SW 1271 (cell line): Measurements from ENCODE around the gene PTGS2.
"Not testable (repeated sequence)": the region's sequence is repeated elsewhere in the genome, so short reads cannot be mapped to it uniquely, and the experiment has no call there.

Source experiments
- DNase-seq, 2 experiments: peaks; one replicate each; lab custom pipeline; 2025; lab: John Stamatoyannopoulos, UW

PTGS2 gene

DNA sequence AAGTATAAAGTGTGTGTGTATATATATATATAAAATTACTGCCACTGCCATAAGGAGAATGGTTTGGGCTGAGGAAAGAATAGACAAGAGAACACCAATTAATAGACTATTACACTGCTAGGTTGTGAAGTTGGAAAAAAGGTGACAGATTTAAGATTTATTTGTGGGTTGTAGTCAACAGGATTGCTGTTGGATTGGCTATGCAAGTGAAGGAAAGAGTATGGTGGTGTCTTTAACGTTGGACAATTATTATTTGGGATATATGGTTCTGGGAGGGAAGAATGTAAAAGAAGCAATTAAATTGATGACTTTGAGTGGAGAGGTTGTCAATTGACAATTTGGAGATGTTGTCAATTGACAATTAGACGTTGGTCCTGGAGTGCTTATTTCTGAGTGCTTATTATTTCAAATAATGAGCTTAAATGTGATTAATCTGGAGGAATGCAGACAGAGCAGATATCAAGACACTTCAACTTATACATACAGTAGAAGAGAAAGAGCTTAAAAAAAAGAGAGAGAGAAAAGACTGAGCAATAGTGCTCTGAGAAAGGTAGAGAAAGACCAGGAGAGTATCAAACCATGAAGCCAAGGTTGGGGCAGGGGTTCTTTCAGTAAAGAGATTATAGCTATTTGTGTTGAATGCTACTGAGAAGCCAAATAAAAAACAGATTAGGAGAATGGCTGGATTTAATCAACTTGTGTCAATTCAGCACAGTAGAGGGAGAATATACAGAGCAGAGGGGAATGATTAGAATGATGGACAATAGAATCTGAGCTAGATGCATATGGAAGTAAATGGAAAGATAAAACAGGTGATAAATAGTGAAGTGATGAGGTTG lies 9.7 kb downstream of the PTGS2 start:
- DNase-seq = no peak

DNA sequence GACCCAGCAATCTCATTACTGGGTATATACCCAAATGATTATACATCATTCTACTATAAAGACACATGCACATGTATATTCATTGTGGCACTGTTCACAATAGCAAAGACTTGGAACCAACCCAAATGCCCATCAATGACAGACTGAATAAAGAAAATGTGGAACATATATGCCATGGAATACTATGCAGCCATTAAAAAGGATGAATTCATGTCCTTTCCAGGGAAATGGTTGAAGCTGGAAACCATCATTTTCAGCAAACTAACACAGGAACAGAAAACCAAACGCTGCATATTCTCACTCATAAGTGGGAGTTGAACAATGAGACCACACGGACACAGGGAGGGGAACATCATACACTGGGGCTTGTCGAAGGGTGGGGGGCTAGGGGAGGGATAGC lies 10.4 kb downstream of the PTGS2 start:
- DNase-seq = not testable (repeated sequence)

DNA sequence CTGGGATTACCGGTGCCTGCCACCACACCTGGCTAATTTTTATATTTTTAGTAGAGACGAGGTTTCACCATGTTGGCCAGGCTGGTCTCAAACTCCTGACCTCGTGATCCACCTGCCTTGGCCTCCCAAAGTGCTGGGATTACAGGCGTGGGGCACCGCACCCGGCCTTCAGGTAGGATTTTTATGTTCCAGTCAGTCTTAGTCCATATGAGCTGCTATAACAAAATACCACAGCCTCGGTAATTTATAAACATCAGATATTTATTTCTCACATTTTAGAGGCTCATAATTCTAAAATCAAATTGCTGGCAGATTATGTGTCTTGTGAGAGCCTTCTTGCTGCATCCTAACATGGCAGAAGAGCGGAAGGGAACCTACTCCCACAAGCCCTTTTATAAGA lies 16.0 kb downstream of the PTGS2 start:
- DNase-seq = not testable (repeated sequence)

GRCh38 chr1:186662752-186663151 lies 17.5 kb downstream of the PTGS2 start:
- no peak for DNase-seq

GRCh38 chr1:186659890-186660341 lies 20.3 kb downstream of the PTGS2 start:
- DNase-seq = no peak

DNA sequence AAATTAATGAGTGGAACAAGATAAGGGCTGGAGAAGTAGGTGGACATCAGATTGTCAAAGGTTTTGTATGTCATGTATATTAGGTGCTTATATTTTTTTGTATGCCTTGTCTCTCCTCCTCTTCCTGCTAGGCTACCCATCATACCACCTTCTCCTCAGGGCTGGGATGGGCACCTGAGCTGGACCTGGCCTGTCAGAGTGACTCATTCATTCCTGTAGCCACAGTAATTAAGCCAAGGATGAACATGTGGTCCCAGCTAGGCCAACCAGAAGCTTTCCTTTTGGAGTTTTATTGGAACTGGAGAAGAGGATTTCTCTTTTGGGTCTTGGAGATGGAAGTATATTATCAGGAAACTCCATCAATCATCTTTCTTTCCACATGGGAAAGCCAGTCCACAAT lies 21.2 kb downstream of the PTGS2 start:
- DNase-seq = no peak

- DNase-seq = no peak
Measured at GRCh38 chr1:186657481-186657880, 22.7 kb downstream of the PTGS2 start.

DNA sequence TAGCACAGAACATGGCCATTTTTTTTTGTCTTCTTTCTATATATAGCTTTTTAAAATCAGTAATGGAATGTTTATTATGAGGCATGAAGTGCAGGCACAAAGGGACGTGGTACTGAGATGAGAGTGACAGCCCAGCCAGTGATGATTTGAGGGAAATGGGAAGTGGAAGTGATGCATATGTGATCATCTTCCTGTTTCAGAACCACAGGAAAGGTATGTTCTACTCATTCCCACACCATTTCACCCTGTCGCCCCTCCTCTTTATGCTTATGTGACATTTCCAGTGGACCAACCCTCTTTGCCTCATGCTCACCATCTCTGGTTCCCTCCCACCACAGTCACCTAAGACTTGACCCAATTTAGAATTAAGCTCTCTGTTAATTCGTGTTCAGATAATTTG lies 24.3 kb downstream of the PTGS2 start:
- no peak for DNase-seq

DNA sequence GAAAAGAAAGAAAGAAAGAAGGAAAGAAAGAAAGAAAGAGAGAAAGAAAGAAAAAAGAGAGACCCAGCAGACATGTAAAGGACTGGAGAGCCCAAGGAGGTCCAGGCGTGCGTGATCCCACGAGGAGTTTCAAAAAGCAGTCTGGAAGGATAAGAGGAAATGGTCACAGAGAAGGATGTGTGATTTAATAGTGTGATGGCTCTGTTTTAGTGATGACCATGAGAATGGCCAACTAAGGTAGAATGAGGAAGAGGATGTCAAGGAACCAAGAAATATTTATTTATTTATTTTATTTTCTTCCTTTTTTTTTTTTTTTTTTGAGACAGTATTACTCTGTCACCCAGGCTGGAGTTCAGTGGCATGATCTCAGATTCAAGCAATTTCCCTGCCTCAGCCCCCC lies 25.5 kb downstream of the PTGS2 start:
- no peak for DNase-seq

DNA sequence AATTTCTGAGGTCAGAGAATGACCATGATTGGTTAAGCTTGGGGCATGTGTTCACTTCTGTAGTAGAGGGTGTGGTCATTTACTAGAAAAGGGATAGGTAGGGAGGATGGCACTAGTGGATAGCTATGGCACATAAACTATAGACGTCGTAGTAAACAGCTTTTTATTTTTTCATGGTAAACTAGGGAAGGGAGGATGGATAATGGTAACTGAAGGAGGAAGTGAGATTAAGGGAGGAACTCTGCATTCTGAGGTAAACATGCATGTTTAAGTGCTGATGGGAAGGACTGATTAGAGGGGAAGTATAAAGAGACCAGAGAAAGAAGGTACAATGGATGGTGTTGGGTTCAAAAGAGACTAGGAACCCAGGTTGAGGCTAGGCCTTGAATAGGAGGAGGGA lies 26.9 kb downstream of the PTGS2 start:
- no peak for DNase-seq

DNA sequence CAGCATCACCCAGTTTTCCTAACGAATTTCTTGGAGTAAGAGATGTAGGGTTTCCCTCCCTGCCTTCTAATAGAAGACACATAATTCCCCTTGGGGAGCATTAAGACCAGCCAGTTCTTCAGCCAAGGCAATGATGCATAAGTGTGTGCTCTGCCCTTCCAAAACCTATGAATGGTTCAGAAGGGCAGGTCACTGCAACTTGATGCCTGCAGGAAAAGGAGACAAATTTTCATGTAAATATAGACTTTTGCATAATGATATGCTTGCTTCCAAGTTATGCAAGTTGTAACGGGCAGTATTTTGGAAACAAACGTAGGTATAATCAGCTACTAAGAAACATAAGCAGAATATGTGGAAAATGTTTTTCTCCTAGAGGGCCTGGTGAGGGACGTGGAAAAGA lies 31.6 kb downstream of the PTGS2 start:
- no peak for DNase-seq

DNA sequence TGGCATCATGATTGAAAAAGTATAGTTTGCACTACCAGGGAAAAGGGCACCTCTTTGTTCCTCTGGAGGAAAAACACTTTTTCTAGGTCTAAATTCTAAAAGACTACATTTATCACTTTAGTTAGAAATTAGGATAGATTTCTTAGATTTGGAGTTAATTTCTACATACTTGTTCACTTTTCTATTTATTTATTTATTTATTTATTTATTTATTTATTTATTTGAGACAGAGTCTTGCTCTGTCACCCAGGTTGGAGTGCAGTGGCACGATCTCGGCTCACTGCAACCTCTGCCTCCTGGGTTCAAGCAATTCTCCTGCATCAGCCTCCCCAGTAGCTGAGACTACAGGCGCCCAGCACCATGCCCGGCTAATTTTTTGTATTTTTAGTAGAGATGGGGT lies 32.2 kb downstream of the PTGS2 start:
- not testable (repeated sequence) for DNase-seq

GRCh38 chr1:186643614-186644013 lies 36.6 kb downstream of the PTGS2 start:
- peak in 1 of 2 experiments; percentile 2 for DNase-seq

DNA sequence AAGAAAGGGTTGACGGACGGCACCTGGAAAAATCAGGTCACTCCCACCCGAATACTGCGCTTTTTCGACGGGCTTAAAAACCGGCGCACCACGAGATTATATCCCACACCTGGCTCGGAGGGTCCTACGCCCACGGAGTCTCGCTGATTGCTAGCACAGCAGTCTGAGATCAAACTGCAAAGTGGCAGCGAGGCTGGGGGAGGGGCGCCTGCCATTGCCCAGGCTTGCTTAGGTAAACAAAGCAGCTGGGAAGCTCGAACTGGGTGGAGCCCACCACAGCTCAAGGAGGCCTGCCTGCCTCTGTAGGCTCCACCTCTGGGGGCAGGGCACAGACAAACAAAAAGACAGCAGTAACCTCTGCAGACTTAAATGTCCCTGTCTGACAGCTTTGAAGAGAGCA lies 42.7 kb downstream of the PTGS2 start:
- not testable (repeated sequence) for DNase-seq

DNA sequence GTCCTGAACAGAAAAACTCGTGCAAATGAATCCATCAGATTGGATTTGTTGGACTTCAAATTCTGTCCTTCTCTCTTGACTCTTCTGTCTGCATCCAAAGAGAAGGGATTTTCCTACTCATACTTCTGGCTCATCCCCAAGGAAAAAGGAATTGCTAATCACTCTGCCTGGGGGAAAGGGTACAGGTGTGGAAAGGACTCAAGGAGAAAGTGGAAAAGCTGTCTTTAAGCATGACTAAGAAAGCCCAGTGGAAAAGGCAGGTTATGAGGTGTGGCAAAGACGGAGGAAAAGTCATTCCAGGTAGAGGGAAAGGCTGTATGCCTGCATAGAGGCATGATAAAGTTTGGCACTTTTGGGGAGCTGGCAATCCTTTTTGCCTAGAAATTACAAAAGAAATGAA lies 43.4 kb downstream of the PTGS2 start:
- DNase-seq = no peak

- DNase-seq = no peak
Measured at GRCh38 chr1:186634511-186634910, 45.7 kb downstream of the PTGS2 start.

GRCh38 chr1:186633116-186633515 lies 47.1 kb downstream of the PTGS2 start:
- DNase-seq = no peak

DNA sequence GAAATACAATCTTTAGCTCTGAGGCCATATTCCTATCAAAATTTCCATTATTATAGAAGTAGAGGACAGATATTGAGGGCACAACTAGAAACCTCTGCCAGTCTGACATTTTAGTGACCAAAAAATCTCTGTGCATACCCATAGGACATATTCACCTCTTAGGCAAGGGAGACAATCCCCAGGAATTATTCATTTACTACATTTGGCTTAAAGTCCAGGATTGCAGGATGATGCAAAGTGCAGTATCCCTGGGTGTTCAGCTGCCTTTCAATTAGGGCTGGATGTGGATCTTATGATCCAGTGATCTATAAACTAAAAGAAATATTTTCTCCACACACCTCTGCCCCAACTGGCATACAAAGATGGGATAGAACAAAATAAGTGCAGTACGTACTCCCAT lies 50.9 kb downstream of the PTGS2 start:
- no peak for DNase-seq

DNA sequence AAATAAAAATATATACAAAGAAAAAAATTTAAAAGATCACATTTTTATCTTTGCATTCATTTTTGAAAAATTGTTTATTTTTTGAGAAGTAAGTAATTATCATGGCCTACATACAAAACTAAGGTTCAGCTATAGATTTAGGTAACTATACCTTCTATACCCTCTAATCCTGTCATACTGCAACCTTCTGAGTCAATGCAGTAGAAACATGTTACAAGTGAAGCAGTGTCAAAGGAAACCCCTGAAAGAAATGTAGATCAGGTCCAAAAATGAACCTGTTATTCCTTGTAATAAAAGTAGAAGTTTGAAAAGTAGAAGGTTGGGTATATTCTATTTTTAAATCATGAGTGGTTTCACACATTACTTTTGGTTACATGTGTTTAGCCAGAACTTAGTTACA lies 51.3 kb downstream of the PTGS2 start:
- no peak for DNase-seq

DNA sequence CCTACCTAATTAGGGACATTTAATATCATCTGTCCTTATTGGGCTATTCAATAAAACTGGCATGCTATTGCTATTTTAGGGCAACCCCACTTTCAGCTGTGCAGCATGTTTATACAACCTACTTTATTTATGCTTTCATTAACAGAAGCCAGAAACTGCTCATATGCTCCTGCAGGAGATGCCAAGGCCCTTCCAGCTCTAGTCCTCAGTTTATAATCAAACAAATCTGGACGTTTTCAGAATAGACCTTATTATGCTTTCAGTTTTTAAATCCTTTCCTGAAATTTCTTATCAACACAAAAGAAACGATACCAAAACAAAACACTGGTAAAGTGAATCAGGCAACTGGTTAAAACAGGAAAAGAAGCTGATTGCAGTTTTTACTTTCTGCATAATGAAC lies 53.2 kb downstream of the PTGS2 start:
- no peak for DNase-seq

GRCh38 chr1:186626356-186626932 lies 53.8 kb downstream of the PTGS2 start:
- DNase-seq = no peak

- no peak for DNase-seq
Measured at GRCh38 chr1:186623551-186623950, 56.7 kb downstream of the PTGS2 start.
